Liver (tissue), 9 donors: ENCODE results near the gene CEACAM7. TPM values are rescaled to one million over a fixed set of nuclear protein-coding genes. Genes with fewer than 3 reads are reported as not detected.

Experiments
- DNase-seq: peaks from one replicate; pipeline ENCODE4 v3.0.0-alpha.2; 2017; ENCODE audit warnings: low spot score
- H3K27ac ChIP-seq, 2 donors: one replicate each; pipeline ENCODE4 v1.7.0; 2013; ENCODE audit warnings: inconsistent platforms in 2 of 2, low read length in 2 of 2, control low read depth in 1 of 2, low read depth in 1 of 2, mild to moderate bottlenecking in 1 of 2
- H3K27me3 ChIP-seq, 4 donors: one replicate each; pipeline versions ENCODE4 v1.6.1 to v1.7.0; 2013; ENCODE audit warnings: low read length in 3 of 4, inconsistent platforms in 1 of 4, mild to moderate bottlenecking in 1 of 4, moderate library complexity in 1 of 4; ENCODE audit not compliant: control insufficient read depth in 4 of 4, insufficient read depth in 4 of 4
- H3K36me3 ChIP-seq, 4 donors: one replicate each; pipeline versions ENCODE4 v1.6.1 to v1.7.0; 2013; ENCODE audit warnings: low read length in 3 of 4, mild to moderate bottlenecking in 3 of 4, low read depth in 1 of 4, moderate library complexity in 1 of 4; ENCODE audit not compliant: control insufficient read depth in 4 of 4, insufficient read depth in 3 of 4
- H3K4me1 ChIP-seq, 4 donors: one replicate each; pipeline versions ENCODE4 v1.6.1 to v1.7.0; 2013; ENCODE audit warnings: low read length in 3 of 4, mild to moderate bottlenecking in 3 of 4, moderate library complexity in 1 of 4; ENCODE audit not compliant: control insufficient read depth in 4 of 4, insufficient read depth in 4 of 4
- H3K4me3 ChIP-seq, 3 donors: one replicate each; pipeline versions ENCODE4 v1.6.1 to v1.7.0; 2013; ENCODE audit warnings: low read length in 3 of 3, control low read depth in 1 of 3, low read depth in 1 of 3, mild to moderate bottlenecking in 1 of 3
- H3K9ac ChIP-seq, 2 donors: one replicate each; pipeline ENCODE4 v1.7.0; 2013; ENCODE audit warnings: low read length in 2 of 2, mild to moderate bottlenecking in 2 of 2, moderate library complexity in 2 of 2, control low read depth in 1 of 2, low read depth in 1 of 2
- H3K9me3 ChIP-seq, 4 donors: one replicate each; pipeline versions ENCODE4 v1.6.1 to v1.7.0; 2013; ENCODE audit warnings: low read length in 3 of 4; ENCODE audit not compliant: control insufficient read depth in 4 of 4
- ATF3 ChIP-seq: IDR thresholded peaks from 2 replicates; pipeline ENCODE4 v1.6.1; 2016; ENCODE audit warnings: antibody characterized with exemption
- CTCF ChIP-seq: fragments of 150-350 bp; IDR thresholded peaks from 2 replicates; pipeline ENCODE4 v1.5.1; 2017; ENCODE audit warnings: improper control_type of control experiment, low read depth, low read length; ENCODE audit not compliant: missing input control
- EGR1 ChIP-seq, 2 donors: IDR thresholded peaks; 2 replicates each; pipeline ENCODE4 v1.6.1; 2016 to 2018; ENCODE audit warnings: antibody characterized with exemption in 2 of 2, low read depth in 2 of 2
- FOXA1 ChIP-seq: IDR thresholded peaks from 2 replicates; pipeline ENCODE4 v1.6.1; 2016; ENCODE audit warnings: antibody characterized with exemption
- FOXA2 ChIP-seq: IDR thresholded peaks from 2 replicates; pipeline ENCODE4 v1.6.1; 2016; ENCODE audit warnings: antibody characterized with exemption
- GABPA ChIP-seq, 2 donors: IDR thresholded peaks in 1 of 2; conservative IDR thresholded peaks in 1 of 2; 2 replicates each; pipeline ENCODE4 v1.6.1; 2016; ENCODE audit warnings: antibody characterized with exemption in 2 of 2, mild to moderate bottlenecking in 1 of 2, moderate library complexity in 1 of 2
- HNF4G ChIP-seq: IDR thresholded peaks from 2 replicates; pipeline ENCODE4 v1.6.1; 2016; ENCODE audit warnings: antibody characterized with exemption
- JUND ChIP-seq, 2 donors: IDR thresholded peaks; 2 replicates each; pipeline ENCODE4 v1.6.1; 2016; ENCODE audit warnings: antibody characterized with exemption in 2 of 2
- MAX ChIP-seq: IDR thresholded peaks from 2 replicates; pipeline ENCODE4 v1.6.1; 2016; ENCODE audit warnings: antibody characterized with exemption
- NR2F2 ChIP-seq: IDR thresholded peaks from 2 replicates; pipeline ENCODE4 v1.6.1; 2016; ENCODE audit warnings: antibody characterized with exemption
- RAD21 ChIP-seq, 2 donors: IDR thresholded peaks; 2 replicates each; pipeline ENCODE4 v1.6.1; 2016; ENCODE audit warnings: antibody characterized with exemption in 2 of 2, mild to moderate bottlenecking in 2 of 2
- REST ChIP-seq: IDR thresholded peaks from 2 replicates; pipeline ENCODE4 v1.6.1; 2016; ENCODE audit warnings: antibody characterized with exemption, mild to moderate bottlenecking
- RXRA ChIP-seq, 2 donors: IDR thresholded peaks; 2 replicates each; pipeline ENCODE4 v1.6.1; 2017 to 2018; ENCODE audit warnings: antibody characterized with exemption in 2 of 2, mild to moderate bottlenecking in 1 of 2
- SP1 ChIP-seq: IDR thresholded peaks from 2 replicates; pipeline ENCODE4 v1.6.1; 2018; ENCODE audit warnings: antibody characterized with exemption, mild to moderate bottlenecking
- TAF1 ChIP-seq: conservative IDR thresholded peaks from 2 replicates; pipeline ENCODE4 v1.6.1; 2016; ENCODE audit warnings: antibody characterized with exemption, mild to moderate bottlenecking
- YY1 ChIP-seq: IDR thresholded peaks from 2 replicates; pipeline ENCODE4 v1.6.1; 2016; ENCODE audit warnings: antibody characterized with exemption, mild to moderate bottlenecking
- WGBS: extraction: QIAGEN DNeasy Blood & Tissue Kit; methylation state at CpG from one replicate; pipeline ENCODE4 v1.1.7; 2013; 5-methylcytosine and 5-hydroxymethylcytosine counted together
- polyA plus RNA-seq, 2 donors: library from polyadenylated mRNA; stranded (reverse) in 1 of 2; unstranded in 1 of 2; fragments of 200-250 nt in 1 of 2; fragments of >200 nt in 1 of 2; fragmentation: Nextera tagmentation in 1 of 2; extraction: Ambion mirVana in 1 of 2; gene quantifications; one replicate each; pipeline versions ENCODE4 v1.2.1 to v1.2.3, GENCODE V29; 2013 to 2015
- total RNA-seq, 2 donors: library from RNA; depleted of rRNA; stranded (reverse); fragments of >200 nt; gene quantifications; one replicate each; pipeline ENCODE4 v1.2.3, GENCODE V29; 2014
- TF ChIP-seq, protein P1 (sequence below): IDR thresholded peaks from 2 replicates; pipeline ENCODE4 v1.6.1; 2016; ENCODE audit warnings: antibody characterized with exemption
- donor health status: healthy.
- donor health status: healthy.
- donor health status: healthy.
- donor health status: healthy.
- donor health status: healthy.

CEACAM7 gene
- total and polyA plus RNA-seq, 4 donors: 0.03 TPM; not detected in 3

DNA sequence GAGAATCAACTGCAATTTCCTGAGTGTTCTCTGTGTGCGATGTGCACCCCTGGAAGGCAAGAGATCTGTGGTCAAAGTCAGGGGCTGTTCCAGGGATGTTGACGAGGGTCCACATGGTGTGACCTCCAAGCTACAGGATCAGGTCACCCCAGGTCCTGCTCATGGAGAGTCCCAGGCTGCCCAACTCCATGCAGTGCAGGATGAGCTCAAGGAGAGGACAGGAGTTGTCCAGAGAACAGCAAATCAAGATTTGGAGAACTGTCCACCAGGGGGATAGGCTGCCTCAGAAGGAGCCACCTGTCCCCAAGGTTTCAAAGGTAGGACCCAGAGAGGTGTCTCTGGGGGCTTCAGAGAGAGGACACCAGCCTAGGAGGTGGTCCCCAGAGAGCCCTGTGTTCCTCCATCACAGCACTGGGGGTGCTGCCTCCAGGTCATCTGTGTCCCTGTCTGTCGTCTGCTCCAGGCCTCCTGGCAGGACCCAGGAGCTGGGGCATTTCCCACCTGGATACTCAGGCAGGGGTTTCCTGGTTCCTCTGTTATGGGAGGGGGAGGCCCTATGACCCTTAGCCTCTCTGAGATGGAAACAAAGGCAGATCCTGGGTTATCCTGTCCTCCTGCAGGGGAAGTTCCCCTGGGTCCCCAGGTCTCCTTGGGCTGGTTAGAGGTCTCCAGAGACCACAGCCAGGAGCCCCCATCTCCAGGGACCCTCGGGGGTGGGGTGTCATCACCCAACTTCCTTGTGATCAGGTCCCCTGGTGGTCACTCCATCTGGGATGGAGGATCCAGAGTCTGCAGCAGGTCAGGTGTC, 2.1 kb upstream of the CEACAM7 start (continued):
- no peak for TF ChIP-seq REST
- TF ChIP-seq RXRA (IDR thresholded peaks at IDR 0.05): no peak
- TF ChIP-seq YY1: no peak

DNA sequence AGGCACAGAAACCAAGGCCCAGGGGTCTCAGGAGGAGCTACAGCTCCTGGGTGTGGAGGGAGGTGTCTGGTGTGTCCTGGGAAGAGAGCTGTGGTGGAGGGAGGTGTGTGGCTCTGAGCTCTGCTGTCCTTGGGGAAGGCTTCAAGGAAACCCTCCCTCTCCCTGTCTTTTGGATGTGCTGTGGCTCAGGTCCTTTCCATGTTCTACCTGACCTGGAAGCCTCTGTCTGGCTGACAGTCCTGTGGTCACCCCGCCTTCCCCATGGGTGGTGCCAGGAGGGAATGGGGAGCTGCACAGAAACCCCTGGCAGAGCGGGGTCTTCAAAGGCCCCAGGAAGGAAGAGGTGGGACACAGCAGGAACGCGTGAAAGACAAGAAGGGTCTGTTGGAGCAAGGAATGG, 617 bp upstream of the CEACAM7 start:
- Histone ChIP-seq H3K9ac (no peak overlapping the region), H3K4me1 (no peaks in the 10 kb centered on the region), H3K36me3 (no peaks in the 10 kb centered on the region), H3K27ac (no peak overlapping the region), H3K9me3 (no peaks in the 10 kb centered on the region), H3K4me3 (no peak overlapping the region), H3K27me3 (peaks cover 0 to 7% (median 0%) of the 10 kb centered on the region in 4 donors)
- DNase-seq: no peak
- TF ChIP-seq GABPA (IDR thresholded peaks at IDR 0.05 in 1 of 2, conservative IDR thresholded peaks at IDR 0.05 in 1 of 2) (no peak), FOXA2 (no peak), NR2F2 (no peak), MAX (no peak), CTCF (no peak), ATF3 (no peak), HNF4G (no peak), REST (no peak), EGR1 (IDR thresholded peaks at IDR 0.05; ENCODE audit: low read depth in 2 of 2) (no peak), YY1 (no peak), SP1 (no peak), RAD21 (IDR thresholded peaks at IDR 0.05) (no peak), FOXA1 (no peak), JUND (IDR thresholded peaks at IDR 0.05) (no peak), RXRA (IDR thresholded peaks at IDR 0.05) (no peak), TAF1 (no peak)
- TF ChIP-seq, protein P1, sequence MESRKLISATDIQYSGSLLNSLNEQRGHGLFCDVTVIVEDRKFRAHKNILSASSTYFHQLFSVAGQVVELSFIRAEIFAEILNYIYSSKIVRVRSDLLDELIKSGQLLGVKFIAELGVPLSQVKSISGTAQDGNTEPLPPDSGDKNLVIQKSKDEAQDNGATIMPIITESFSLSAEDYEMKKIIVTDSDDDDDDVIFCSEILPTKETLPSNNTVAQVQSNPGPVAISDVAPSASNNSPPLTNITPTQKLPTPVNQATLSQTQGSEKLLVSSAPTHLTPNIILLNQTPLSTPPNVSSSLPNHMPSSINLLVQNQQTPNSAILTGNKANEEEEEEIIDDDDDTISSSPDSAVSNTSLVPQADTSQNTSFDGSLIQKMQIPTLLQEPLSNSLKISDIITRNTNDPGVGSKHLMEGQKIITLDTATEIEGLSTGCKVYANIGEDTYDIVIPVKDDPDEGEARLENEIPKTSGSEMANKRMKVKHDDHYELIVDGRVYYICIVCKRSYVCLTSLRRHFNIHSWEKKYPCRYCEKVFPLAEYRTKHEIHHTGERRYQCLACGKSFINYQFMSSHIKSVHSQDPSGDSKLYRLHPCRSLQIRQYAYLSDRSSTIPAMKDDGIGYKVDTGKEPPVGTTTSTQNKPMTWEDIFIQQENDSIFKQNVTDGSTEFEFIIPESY: no peak
- WGBS: 64% methylated on average over 4 of the region's 4 CpGs
